Hepatocyte (in vitro differentiated cells): ENCODE results near the gene PPM1B. TPM values are rescaled to one million over a fixed set of nuclear protein-coding genes. Genes with fewer than 3 reads are reported as not detected.

Experiments used
- DNase-seq: peaks from one replicate; pipeline ENCODE4 v3.0.0-alpha.2; 2016; ENCODE audit warnings: low spot score
- H2AFZ ChIP-seq: fragments of 200-600 bp; sonication (generic); 2 replicates; pipeline ENCODE4 v1.6.0; 2016; ENCODE audit warnings: antibody characterized with exemption, mild to moderate bottlenecking
- H3K27ac ChIP-seq: fragments of 200-600 bp; sonication (generic); 2 replicates; pipeline ENCODE4 v1.5.1; 2016; ENCODE audit warnings: mild to moderate bottlenecking
- H3K27me3 ChIP-seq: fragments of 200-600 bp; sonication (generic); 2 replicates; pipeline ENCODE4 v1.6.1; 2016
- H3K36me3 ChIP-seq: fragments of 200-600 bp; sonication (generic); replicated peaks from 2 replicates; pipeline ENCODE4 v1.5.1; 2016; ENCODE audit warnings: low read depth; ENCODE audit not compliant: insufficient read depth
- H3K4me1 ChIP-seq: fragments of 200-600 bp; sonication (generic); 2 replicates; pipeline ENCODE4 v1.5.1; 2016; ENCODE audit warnings: mild to moderate bottlenecking, moderate library complexity; ENCODE audit not compliant: insufficient read depth
- H3K4me2 ChIP-seq: fragments of 200-600 bp; sonication (generic); 2 replicates; pipeline ENCODE4 v1.6.0; 2016
- H3K4me3 ChIP-seq: fragments of 200-600 bp; sonication (generic); 2 replicates; pipeline ENCODE4 v1.5.1; 2016; ENCODE audit warnings: mild to moderate bottlenecking
- H3K79me2 ChIP-seq: fragments of 200-600 bp; sonication (generic); 2 replicates; pipeline ENCODE4 v1.6.0; 2017; ENCODE audit warnings: mild to moderate bottlenecking
- H3K9me2 ChIP-seq: fragments of 200-600 bp; sonication (generic); replicated peaks from 2 replicates; pipeline ENCODE4 v1.6.0; 2017; ENCODE audit warnings: mild to moderate bottlenecking; ENCODE audit not compliant: insufficient read depth
- H3K9me3 ChIP-seq: fragments of 200-600 bp; sonication (generic); 2 replicates; pipeline ENCODE4 v1.5.1; 2016; ENCODE audit warnings: low read depth, mild to moderate bottlenecking
- H4K20me1 ChIP-seq: fragments of 200-600 bp; sonication (generic); 2 replicates; pipeline ENCODE4 v1.6.0; 2016; ENCODE audit warnings: mild to moderate bottlenecking; ENCODE audit not compliant: insufficient read depth, poor library complexity, severe bottlenecking
- EZH2 ChIP-seq: fragments of 200-600 bp; sonication (generic); IDR thresholded peaks from 2 replicates; pipeline ENCODE4 v1.6.1; 2016; ENCODE audit warnings: antibody characterized with exemption, mild to moderate bottlenecking, borderline replicate concordance
- EZH2phosphoT487 ChIP-seq: fragments of 200-600 bp; sonication (generic); IDR thresholded peaks from one replicate; pipeline ENCODE4 v1.6.1; 2018; ENCODE audit warnings: antibody characterized with exemption, mild to moderate bottlenecking, low read depth, moderate library complexity; ENCODE audit not compliant: unreplicated experiment, severe bottlenecking
- WGBS: methylation state at CpG from one replicate; pipeline ENCODE4 v1.1.6; 2016; ENCODE audit warnings: low lambda C conversion rate; ENCODE audit errors: missing lambda C conversion rate; 5-methylcytosine and 5-hydroxymethylcytosine counted together
- polyA plus RNA-seq: library from polyadenylated mRNA; unstranded; fragments of >200 nt; fragmentation: Nextera tagmentation; extraction: Ambion mirVana; gene quantifications from 2 replicates; pipeline ENCODE4 v1.2.1, GENCODE V29; 2016
- total RNA-seq: library from RNA; depleted of rRNA; stranded (reverse); fragments of >200 nt; gene quantifications from 2 replicates; pipeline ENCODE4 v1.2.3, GENCODE V29; 2014
- TF ChIP-seq, protein P1 (sequence below): fragments of 200-600 bp; sonication (generic); IDR thresholded peaks from 2 replicates; pipeline ENCODE4 v1.5.1; 2016; ENCODE audit warnings: antibody characterized with exemption, mild to moderate bottlenecking; ENCODE audit not compliant: poor library complexity

PPM1B gene
- total and polyA plus RNA-seq, 2 experiments from 2014 or later: 39.1 to 49.1 TPM

DNA sequence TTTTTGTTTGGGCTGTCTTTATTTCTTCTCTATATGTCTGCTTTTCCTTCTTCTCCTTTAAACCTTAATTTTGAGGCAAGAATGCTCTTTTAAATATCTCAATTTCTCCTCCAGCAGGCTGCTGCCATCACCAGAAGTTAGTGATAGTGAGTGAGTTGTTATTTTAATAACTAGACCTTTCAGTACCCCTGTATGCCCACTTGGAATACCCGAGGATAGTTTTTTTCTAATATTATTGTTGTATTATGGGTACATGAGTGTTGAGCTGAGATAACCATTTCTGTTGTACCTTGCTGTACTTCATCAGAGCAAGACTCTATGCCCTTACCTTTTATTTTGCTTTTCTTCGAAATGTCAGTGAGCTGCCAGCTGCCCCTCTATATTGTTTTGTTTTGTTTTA lies 50.1 kb downstream of the PPM1B start:
- Histone ChIP-seq H2AFZ (no peak overlapping the region), H3K4me2 (no peak overlapping the region), H3K9me3 (no peaks in the 10 kb centered on the region), H3K27ac (no peak overlapping the region), H3K36me3 (no peaks in the 10 kb centered on the region), H3K4me3 (no peak overlapping the region), H4K20me1 (no peaks in the 10 kb centered on the region), H3K79me2 (peaks cover 20% of the 10 kb centered on the region), H3K9me2 (no peaks in the 10 kb centered on the region), H3K27me3 (no peaks in the 10 kb centered on the region), H3K4me1 (no peaks in the 10 kb centered on the region)
- TF ChIP-seq, protein P1, sequence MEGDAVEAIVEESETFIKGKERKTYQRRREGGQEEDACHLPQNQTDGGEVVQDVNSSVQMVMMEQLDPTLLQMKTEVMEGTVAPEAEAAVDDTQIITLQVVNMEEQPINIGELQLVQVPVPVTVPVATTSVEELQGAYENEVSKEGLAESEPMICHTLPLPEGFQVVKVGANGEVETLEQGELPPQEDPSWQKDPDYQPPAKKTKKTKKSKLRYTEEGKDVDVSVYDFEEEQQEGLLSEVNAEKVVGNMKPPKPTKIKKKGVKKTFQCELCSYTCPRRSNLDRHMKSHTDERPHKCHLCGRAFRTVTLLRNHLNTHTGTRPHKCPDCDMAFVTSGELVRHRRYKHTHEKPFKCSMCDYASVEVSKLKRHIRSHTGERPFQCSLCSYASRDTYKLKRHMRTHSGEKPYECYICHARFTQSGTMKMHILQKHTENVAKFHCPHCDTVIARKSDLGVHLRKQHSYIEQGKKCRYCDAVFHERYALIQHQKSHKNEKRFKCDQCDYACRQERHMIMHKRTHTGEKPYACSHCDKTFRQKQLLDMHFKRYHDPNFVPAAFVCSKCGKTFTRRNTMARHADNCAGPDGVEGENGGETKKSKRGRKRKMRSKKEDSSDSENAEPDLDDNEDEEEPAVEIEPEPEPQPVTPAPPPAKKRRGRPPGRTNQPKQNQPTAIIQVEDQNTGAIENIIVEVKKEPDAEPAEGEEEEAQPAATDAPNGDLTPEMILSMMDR: no peak
- TF ChIP-seq EZH2phosphoT487 (no peak), EZH2 (no peak)
- WGBS: 95% methylated on average over 2 of the region's 2 CpGs
- DNase-seq: no peak

DNA sequence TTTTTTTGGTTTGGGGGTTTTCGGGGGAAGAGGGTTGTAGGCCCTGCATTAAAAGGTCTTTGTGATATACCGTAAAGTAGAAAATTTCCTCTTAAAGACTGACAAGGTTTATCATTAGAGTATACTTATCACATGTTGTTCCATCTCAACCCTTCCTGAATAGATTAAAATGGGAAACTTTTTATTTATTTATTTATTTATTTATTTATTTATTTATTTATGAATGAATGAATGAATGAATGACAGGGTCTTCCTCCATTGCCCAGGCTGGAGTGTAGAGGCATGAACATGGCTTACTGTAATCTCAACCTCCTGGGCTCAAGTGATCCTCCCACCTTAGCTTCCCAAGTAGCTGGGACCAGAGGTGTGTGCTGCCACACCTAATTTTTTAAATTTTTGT lies 58.1 kb downstream of the PPM1B start:
- Histone ChIP-seq H3K4me1 (no peaks in the 10 kb centered on the region), H3K79me2 (no peaks in the 10 kb centered on the region), H3K4me3 (no peak overlapping the region), H2AFZ (no peak overlapping the region), H3K27me3 (no peaks in the 10 kb centered on the region), H3K9me3 (no peaks in the 10 kb centered on the region), H3K36me3 (no peaks in the 10 kb centered on the region), H3K27ac (no peak overlapping the region), H3K4me2 (no peak overlapping the region), H4K20me1 (no peaks in the 10 kb centered on the region), H3K9me2 (no peaks in the 10 kb centered on the region)
- TF ChIP-seq, protein P1: no peak
- TF ChIP-seq EZH2phosphoT487: no peak
- no peak for TF ChIP-seq EZH2
- DNase-seq: no peak
- WGBS: 97% methylated on average over 2 of the region's 2 CpGs

DNA sequence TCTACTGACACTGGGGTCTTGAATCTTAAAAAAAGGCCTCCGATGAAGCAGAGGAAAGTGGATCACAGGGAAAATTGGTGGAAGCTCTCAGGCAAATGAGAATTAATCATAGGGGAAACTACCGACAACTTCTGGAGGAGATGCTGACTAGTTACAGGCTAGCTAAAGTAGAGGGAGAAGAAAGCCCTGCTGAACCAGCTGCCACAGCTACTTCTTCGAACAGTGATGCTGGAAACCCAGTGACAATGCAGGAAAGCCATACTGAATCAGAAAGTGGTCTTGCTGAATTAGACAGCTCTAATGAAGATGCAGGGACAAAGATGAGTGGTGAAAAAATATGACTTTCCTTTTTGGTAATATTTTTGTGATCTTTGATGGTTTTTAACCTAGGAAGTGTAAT lies 61.7 kb downstream of the PPM1B start:
- DNase-seq: no peak
- no peak overlapping the region for H3K4me3 ChIP-seq
- no peaks in the 10 kb centered on the region for H3K27me3 ChIP-seq
- H3K4me2 ChIP-seq: no peak overlapping the region
- TF ChIP-seq, protein P1: no peak
- TF ChIP-seq EZH2phosphoT487: no peak
- TF ChIP-seq EZH2: no peak
- no peaks in the 10 kb centered on the region for H3K79me2 ChIP-seq
- H2AFZ ChIP-seq: no peak overlapping the region
- no peaks in the 10 kb centered on the region for H4K20me1 ChIP-seq
- 92% methylated on average over 3 of the region's 3 CpGs for WGBS
- no peaks in the 10 kb centered on the region for H3K9me3 ChIP-seq
- no peaks in the 10 kb centered on the region for H3K36me3 ChIP-seq
- no peaks in the 10 kb centered on the region for H3K4me1 ChIP-seq
- H3K27ac ChIP-seq: no peak overlapping the region
- H3K9me2 ChIP-seq: no peaks in the 10 kb centered on the region
